ENCODE data around the gene SH3BP2.

GRCh38 chr4:2814627-2815270 lies 21.9 kb downstream of the SH3BP2 start:
- TF ChIP-seq, protein P1, sequence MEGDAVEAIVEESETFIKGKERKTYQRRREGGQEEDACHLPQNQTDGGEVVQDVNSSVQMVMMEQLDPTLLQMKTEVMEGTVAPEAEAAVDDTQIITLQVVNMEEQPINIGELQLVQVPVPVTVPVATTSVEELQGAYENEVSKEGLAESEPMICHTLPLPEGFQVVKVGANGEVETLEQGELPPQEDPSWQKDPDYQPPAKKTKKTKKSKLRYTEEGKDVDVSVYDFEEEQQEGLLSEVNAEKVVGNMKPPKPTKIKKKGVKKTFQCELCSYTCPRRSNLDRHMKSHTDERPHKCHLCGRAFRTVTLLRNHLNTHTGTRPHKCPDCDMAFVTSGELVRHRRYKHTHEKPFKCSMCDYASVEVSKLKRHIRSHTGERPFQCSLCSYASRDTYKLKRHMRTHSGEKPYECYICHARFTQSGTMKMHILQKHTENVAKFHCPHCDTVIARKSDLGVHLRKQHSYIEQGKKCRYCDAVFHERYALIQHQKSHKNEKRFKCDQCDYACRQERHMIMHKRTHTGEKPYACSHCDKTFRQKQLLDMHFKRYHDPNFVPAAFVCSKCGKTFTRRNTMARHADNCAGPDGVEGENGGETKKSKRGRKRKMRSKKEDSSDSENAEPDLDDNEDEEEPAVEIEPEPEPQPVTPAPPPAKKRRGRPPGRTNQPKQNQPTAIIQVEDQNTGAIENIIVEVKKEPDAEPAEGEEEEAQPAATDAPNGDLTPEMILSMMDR (IDR thresholded peaks at IDR 0.05; ENCODE audit: low read depth, low read length, poor library complexity, severe bottlenecking) = no peak
- TF ChIP-seq EZH2phosphoT487 (IDR thresholded peaks at IDR 0.05; ENCODE audit: borderline replicate concordance, low read length) = no peak

Measured in DOHH2 (cell line).